HG03025 (cell line): ENCODE measurements around the gene SPOP.
"Not testable (repeated sequence)": the region's sequence is repeated elsewhere in the genome, so short reads cannot be mapped to it uniquely, and the experiment has no call there.

Source experiments
- ATAC-seq: cut with Tn5 transposase; IDR thresholded peaks from one replicate; pipeline ENCODE4 v1.9.1; 2021; ENCODE audit warnings: mild to moderate bottlenecking, moderate library complexity; ENCODE audit not compliant: unreplicated experiment, low FRiP score

Gene SPOP

DNA sequence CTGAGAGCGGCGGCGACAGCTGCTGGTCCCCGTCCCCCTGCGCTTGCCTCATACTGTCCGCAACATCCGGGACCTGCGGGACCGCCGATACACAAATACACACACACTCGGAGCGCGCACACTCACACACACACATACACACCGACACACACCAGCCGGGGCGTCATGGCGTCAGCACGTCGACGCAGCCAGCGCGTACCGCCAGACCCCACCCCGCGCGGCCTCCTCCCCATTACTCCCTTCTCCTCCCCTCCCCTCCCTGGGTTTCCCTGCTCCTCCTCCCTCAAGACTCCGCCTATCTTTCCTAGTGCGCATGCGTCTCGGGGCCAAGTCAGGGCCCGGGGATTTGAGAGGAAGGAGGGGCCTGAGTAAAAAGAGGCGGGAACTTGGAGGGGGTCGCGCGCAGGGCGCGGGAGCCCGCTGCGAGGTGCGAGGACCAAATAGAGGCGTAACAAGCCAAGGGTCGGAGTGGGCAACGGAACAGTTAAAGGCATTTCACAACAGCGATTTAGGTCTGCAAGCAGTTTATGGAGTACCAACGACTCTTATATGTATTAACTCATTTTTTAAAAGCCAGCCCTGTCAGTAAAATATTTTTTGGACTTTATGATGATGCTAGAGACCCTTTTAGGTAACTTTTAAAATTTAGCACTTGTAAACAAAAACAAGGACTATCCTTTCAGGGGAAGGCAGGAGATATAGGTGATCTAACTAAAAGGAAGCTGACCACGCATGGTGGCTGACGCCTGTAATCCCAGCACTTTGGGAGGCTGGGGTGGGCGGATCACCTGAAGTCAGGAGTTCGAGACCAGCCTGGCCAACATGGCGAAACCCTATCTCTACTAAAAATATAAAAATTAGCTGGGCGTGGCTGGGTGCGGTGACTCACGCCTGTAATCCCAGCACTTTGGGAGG lies at the start of gene SPOP:
Gene SPOP, minus strand, starts transcription at position 165 of the 915 bp plus-strand sequence. CDS start 55,287 bp downstream, outside the sequence.
- ATAC-seq = peak; percentile 73

- no peak for ATAC-seq
Measured at GRCh38 chr17:49727380-49727779, 49.5 kb upstream of the SPOP start.

- no peak for ATAC-seq
Measured at GRCh38 chr17:49725452-49726130, 47.7 kb upstream of the SPOP start.

GRCh38 chr17:49724552-49724951 lies 46.7 kb upstream of the SPOP start:
- not testable (repeated sequence) for ATAC-seq

DNA sequence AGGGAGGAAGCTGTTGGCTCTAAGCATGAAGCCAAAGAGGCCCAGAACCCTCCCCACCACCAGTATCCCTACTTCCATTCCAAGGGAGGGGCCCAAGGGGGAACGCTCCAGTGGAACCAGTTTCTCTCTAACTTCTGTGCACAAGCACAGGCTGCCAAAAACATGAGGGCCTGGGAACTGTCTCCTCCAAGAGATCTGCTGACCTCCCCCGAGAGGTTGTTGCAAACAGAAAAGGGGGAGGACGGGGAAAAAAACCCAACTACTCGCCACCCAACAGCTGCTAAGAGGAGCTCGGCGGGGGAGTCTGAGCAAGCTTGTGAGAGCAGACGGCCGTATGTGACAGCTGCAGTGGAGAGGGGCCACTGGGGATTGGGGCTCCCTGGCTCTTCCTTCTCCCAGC lies 45.5 kb upstream of the SPOP start:
- ATAC-seq = no peak

DNA sequence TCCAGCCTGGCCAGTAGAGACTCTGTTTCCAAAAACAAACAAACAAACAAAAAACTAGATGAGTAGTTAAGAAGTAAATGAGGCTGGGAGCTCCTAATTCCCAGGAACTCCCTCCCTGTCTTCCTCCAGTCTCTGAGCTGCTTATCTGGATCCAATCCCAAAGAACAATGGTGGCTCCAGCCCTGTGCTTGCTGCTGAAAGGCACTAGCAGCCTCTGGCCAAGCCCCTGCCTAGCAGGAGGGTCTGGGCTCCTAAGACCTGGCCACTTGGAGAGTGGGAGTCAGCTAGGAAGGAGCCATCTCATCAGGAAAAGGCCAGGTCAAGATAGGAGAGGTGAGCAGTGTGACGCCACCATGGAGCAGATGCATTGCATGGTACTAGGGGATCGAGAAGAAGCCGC lies 44.2 kb upstream of the SPOP start:
- no peak for ATAC-seq

DNA sequence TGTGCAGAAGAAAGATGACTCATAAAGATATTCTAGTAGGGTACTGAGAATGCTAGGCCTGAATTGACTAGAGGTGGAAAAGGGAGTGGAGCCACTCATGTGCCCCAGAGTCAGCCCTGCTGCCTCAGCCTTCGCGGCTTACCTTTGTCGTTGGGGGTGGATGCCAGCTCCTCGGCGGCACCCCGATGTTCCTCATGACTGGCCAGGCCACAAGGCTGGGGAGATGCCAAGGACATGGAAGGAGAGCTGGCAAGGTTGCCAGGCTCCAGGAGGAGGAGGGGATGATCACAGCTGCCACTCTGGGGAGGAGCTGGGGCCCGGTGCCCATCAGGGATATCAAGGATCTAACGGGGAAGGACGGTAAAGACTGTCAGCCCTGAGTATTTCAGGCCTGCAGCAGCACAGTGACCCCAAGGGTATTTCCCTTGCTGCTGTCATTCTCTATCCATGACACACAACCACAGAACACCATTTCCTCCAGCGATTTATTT lies 39.5 kb upstream of the SPOP start:
- ATAC-seq = no peak

- ATAC-seq = no peak
Measured at GRCh38 chr17:49716668-49717364, 38.9 kb upstream of the SPOP start.

GRCh38 chr17:49715717-49716279 lies 37.9 kb upstream of the SPOP start:
- ATAC-seq = no peak

GRCh38 chr17:49715216-49715615 lies 37.3 kb upstream of the SPOP start:
- no peak for ATAC-seq

DNA sequence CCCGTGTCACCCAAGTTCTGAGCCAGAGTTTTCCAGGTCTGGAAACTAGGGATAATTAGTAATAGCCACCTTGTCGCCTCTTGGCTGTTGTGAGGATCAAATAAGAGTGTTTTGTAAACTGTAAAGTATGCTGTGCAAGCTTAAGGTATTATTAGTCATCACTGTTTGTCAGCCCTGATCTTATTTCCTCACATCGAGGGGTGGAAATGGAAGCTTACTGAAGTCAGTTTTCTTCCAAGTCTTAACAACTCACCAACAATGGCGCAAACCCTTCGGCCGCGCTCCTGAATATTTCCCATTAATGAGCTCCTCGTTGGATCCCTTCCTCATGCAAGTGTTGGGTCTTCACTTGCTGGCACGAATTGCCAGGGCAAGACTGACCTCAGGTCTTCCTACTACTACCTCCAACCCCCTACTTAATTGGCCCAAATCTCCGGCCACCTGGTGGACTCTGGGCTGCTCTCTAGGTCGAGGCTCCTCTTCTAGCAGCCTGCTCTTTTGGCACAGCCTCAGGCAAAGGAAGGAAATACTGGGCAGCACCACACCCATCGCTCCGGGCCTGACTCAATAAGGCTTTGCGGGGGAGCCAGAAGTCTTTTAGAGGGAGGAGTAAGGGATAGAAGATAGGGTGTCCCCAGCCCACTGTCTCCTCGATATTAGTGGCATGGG lies 30.8 kb upstream of the SPOP start:
- ATAC-seq = no peak

DNA sequence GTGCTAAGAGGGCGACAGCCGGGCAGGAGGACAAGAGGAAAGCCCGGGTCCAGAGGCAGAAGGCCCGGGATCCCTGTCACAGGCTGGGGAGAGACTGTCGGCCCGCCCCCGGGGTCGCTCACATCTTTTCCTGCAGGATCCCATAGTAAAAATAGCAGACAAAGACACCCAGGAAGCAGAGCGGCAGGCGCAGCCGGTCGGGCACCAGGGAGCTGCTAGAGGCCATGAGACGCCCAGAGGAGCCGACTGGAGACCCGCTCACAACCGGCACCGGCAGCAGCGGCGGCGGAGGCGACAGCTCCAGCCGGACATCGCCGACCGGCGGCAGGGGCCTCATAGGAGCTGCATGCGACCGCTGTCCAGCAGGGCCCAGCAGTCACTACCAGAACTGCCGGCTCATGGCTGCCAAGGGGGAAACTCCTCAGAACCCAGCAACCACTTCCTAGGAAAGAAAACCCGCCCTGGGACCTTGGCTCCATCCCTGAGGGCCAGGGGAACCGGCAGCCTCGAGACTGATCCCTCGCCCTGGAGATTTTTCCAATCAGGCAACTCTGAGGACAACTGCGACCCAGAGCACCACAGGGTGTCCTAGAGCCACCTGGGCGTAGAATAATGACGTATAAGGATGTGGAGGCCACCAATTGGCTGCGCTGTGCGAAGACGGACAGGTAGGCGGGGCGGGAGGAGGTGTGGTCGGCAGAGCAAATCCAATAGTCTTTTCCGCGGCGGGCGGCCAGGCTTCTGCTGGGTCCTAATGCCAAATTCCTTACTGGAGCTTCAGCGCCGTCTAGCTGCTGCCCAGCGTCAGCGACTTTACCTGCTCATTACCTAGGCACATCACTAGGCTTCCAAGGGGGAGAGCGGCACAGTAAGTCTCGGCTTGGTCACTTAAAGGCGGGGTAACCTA lies 30.0 kb upstream of the SPOP start, which contains the start of gene SLC35B1:
Gene SLC35B1, minus strand, starts transcription at position 357 of the 907 bp plus-strand sequence. Its CDS starts 131 bp downstream, at position 226.
- peak; percentile 85 for ATAC-seq

DNA sequence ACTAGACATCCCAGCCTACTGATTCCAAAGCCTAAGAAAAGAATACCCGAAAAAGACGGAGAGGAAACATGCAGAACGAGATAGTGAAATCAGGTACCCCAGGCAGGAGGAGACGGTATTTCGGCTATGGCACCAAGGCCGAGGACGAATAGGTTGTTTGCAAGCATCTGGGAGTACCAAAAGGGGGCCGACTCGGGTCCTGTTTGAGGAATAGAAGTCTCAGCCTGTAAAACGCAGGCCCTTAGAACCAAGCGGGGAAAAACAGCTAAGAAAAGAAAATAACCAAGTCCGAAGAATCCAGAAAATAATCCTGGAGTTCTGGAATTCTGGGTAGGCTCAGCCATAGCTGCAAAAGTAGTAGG lies 29.3 kb upstream of the SPOP start:
- ATAC-seq = no peak

DNA sequence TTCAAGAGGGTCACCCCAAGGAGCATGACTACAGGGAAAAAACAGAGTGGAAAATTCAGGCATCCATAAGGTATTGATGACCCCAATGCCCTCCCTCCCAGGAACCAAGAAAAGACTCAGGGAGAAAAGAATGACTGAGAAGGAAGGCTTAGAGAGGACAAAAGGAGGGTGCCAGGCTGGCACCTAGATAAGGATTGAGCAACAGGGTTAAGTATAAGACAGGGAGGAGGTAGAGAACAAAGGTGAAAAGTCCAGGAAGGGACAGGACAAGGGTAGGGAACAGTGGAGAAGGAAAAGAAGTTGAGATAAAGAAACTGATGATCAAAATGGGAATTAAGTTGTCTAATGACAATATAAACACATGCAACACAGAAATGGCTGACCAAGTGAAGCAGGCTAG lies 27.4 kb upstream of the SPOP start:
- no peak for ATAC-seq

- ATAC-seq = no peak
Measured at GRCh38 chr17:49703557-49704277, 25.8 kb upstream of the SPOP start.

DNA sequence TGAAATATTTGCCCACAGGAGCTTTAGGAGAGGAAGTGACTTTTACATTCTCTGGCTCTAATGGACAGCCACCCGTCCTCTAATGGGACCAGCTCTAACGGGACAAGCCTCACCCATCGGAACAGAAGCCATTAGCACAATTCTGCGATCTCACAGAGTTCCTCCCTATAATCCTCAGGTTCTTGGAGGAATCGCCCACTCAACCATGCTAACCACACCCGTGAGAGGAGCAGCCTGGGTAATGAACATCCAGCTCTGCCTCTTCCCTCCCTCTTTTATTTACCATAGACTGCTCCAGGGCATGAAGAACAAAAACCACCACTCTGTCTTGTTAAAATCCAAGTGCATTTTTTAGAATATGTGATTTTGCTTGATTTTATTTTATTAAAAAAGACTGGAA lies 23.1 kb upstream of the SPOP start:
- ATAC-seq = no peak

GRCh38 chr17:49699966-49700575 lies 22.2 kb upstream of the SPOP start:
- no peak for ATAC-seq

DNA sequence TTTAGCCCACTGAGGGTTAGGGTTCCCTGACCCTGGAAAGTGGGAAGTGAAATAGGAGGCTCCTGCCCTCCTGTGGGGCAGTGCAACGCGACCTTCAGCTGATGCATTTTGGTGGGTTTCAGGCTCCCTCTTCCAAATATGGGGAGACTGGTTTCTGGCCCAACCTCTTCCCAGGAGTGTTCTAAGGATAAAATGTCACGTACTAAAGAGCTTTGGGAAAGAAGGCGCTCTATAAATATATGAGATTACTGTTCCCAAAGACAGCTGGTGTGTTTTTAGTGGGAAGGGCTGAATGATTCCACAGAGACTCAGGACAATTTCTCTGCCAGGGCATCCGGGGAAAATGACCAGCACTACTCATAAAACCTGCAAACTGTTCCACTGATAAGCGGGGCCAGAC lies 20.1 kb upstream of the SPOP start:
- no peak for ATAC-seq
